HG03575 (cell line): ENCODE results near the gene GRIN3A.
"Not testable (repeated sequence)": the region's sequence is repeated elsewhere in the genome, so short reads cannot be mapped to it uniquely, and the experiment has no call there.

Experiments used
- ATAC-seq: cut with Tn5 transposase; IDR thresholded peaks from one replicate; pipeline ENCODE4 v1.9.1; 2021; ENCODE audit not compliant: unreplicated experiment, insufficient number of reproducible peaks, low FRiP score; ENCODE audit errors: extremely low read depth

Gene GRIN3A

DNA sequence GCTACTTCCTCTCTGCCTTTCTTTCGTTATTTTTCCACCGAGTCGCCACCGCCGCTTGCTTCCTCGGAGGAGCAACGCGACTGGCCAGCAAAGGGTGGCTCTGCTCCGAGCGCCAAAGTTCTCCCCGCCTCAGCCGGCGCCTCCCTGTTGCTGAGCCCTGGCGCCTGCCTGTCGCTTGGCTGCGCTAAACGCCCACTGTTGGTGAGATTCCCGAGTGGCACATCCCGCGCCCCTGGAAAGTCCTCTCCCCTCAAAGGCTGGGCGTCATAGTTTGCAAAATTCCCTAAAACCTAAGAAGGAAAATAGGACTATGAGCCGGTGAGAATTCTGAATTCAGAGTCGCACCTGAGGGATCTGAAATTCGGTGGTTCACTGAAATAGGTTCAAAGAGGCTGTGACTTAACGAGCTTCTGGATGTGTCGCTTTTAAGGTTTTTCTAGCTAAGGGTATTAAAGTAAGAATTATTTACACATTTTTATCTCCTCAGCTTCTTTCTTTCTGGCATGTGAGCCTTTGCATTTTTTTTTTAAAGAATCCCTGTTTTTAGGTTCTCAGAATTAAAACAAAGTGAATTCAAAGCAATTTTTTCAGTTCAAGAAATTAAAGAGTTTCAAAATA lies at the start of gene GRIN3A:
GRIN3A (minus strand) TSS at position 82 of the 618 bp plus-strand sequence. CDS start 668 bp downstream, outside the sequence.
- no peak for ATAC-seq

- no peak for ATAC-seq
These were observed 49.4 kb upstream of the GRIN3A start for GRCh38 chr9:101787891-101788290.

GRCh38 chr9:101778332-101778731 lies 39.9 kb upstream of the GRIN3A start:
- ATAC-seq, result no peak

DNA sequence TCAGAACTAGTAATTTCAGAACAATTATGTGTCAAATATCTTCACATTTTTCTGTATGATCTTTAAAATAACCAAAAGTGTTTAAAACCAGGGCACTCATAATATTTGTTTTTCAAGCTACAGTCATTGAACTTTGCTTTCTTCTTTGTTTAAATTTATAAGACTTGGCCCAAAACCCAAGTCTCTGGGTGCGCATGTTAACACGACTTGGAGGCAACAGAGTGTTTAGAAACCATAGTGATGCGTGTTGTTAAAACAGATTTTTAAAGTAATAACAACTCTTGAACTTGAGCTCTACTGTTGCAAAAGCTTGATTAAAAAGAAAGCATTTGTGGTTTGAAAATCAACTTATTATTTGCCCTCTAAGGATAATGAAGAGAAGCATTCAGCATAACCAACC lies 26.0 kb upstream of the GRIN3A start:
- ATAC-seq, result no peak

DNA sequence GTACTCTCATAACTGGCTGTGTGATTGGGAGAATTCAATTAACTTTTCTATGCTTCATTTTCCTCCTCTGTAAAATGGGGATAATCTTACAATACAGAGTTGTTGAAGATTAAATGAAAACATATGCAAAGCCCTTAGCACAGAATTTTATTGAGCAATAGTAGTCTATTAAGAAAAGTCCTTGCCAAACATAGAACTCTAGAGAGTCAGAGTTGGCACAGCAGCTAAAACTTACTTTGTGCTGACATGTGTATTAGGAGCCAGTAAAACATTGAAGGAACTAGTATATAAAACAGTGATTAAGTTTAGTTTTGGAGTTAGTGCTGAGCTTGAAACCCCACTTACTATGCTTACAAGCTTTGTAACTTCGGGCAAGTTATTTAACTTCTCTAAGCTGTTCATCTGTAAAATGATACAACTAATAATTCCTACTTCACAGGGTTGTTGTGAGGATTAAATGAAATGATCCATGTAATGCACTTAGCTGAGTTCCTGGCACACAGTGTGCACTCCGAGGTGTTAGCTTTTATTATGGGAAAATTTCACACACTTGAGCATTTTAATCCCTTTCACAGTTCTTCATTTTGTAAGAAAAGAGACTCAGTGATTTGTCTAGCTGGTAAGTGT lies 20.0 kb upstream of the GRIN3A start:
- no peak for ATAC-seq

DNA sequence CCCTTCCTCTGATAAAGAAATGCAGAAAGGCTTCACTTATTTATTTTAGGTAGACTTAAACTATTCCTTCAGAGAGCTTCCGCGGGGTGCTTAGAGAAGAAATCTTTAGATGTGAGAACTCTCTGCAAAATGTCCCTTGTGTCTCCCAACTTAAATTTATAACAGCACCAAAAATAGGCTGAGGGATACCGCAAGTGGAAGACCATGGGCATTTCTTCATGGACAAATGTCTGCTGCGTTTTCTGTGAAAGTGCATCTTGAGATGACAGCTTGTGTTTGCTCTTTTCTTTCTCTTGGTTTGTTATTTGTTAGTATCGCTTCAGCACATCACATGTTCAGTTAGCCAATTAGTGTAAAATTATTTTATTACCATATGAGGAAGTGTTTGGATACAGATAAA lies 15.3 kb upstream of the GRIN3A start:
- no peak for ATAC-seq

DNA sequence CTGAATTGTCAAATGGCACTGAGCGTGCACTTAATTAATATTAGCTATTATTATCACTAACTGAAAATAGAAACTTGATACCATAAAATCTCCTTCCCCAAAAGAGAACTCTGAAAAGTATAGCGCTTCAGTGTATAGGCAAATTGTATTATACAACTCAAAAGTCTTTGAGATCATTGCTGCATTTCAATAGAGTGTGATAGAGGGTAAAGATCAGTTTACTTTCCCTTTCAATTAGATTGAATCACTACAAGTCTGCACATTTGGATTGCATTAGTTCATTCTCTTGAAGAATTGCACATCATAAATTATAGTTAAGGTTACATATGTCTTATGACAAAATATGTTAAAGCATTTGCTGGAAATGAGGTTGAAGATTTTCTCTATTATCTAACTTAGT lies 13.4 kb upstream of the GRIN3A start:
- no peak for ATAC-seq

DNA sequence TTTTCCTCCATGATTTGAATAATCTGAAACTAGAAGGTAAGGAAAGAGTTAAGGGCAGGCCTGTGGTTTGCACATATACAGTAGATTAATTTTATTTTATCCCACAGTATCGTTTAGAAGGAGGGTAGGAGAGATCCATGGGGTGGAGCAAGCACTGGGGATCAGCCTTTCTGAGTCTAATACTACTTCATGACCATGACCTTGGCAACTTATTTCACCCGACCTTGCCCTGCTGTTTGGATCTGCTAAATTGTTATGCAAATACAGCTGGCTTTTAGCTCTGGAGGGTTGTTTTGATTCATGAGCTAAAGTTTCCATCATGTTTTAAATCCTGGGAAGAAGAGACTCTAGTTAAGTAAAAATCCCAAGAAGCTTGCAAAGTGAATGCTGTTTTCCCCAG lies 864 bp upstream of the GRIN3A start:
- ATAC-seq, result no peak

- ATAC-seq, result no peak
These were observed 512 bp downstream of the GRIN3A start for GRCh38 chr9:101737705-101738565.

DNA sequence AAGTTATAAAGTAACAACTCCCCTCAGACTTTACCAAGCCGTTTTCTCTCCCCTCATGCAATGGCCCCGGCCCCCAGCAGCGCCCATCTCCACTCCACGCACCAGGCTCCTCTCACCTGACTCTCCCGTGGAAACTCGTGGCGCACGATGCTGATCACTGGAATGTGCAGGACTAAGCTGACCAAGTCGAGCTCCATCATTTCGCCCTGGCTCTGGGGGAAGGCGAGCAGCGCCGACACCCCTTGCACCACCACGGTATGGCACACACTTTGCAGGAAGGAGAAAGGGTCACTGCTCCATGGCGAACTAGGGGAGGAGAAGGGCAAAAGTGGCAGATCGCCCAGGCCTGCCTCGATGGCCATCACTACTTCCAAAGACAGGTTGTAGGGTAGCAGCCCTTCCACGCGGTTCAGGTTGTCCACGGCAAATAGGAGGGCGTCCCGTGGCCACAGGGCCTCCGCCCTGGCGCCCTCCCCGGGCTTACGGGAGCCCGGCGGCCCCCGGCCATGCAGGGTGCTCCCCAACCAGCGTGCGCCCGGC lies 1.2 kb downstream of the GRIN3A start:
- ATAC-seq, result no peak

GRCh38 chr9:101736717-101737116 lies 1.7 kb downstream of the GRIN3A start:
- no peak for ATAC-seq

GRCh38 chr9:101731429-101731828 lies 7.0 kb downstream of the GRIN3A start:
- ATAC-seq, result no peak

DNA sequence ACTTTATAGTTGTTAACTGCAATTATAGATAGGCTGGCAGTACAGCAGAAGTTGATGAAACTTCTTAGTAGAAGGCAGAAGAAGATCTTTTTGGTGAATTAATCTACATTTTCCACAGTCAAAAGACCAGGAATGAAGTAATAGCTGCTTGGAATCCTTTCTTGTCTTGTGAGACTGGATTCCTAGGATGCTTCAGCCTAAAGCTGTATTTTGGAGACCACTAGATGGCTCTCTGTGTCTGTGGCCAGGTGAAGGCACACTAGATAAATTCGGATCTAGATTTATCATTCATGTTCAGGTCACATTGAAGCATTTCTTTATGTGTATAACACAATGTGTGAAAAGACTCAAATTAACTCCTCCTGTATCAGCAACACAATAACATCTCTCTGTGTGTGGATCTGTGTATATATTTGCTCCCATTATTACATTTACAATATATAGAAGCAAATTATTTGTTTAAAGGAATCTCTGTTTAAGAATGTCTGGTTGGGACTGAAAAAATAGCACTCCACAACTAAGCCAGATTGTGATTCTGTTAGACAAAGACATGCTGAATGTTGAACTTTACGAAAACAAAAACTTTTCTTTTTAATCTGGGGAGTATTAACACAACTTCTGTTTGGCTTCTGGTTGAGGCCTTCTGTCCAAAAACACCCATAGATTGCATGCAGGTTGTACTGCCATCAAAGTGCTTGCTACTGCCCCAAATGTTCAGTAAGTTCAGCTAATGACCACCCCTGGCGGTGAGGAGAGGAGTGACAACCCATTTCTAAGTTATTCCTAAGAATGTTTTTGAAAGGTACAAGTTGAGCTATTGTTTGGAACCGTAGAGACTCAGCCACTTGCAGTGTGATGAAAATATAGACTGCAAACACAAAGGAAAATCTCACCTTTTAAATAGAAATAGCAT lies 10.6 kb downstream of the GRIN3A start:
- no peak for ATAC-seq

DNA sequence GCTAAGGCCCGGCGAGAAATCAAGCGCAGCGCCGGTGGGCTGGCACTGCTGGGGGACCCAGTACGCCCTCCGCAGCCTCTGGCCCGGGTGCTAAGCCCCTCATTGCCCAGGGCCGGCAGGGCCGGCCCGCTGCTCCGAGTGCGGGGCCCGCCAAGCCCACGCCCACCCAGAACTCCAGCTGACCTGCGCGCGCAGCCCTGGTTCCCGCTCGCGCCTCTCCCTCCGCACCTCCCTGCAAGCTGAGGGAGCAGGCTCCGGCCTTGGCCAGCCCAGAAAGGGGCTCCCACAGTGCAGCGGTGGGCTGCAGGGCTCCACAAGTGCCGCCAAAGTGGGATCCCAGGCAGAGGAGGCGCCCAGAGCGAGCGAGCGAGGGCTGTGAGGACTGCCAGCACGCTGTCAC lies 14.2 kb downstream of the GRIN3A start:
- ATAC-seq, result not testable (repeated sequence)

- ATAC-seq, result no peak
These were observed 20.3 kb downstream of the GRIN3A start for GRCh38 chr9:101718192-101718591.

- no peak for ATAC-seq
These were observed 21.8 kb downstream of the GRIN3A start for GRCh38 chr9:101716629-101717028.

GRCh38 chr9:101711330-101711941 lies 27.0 kb downstream of the GRIN3A start:
- ATAC-seq, result no peak

GRCh38 chr9:101708855-101709254 lies 29.6 kb downstream of the GRIN3A start:
- ATAC-seq, result no peak
